H1 (cell line): ENCODE data around the gene KDM5A. TPM values are rescaled to one million over a fixed set of nuclear protein-coding genes. Genes with fewer than 3 reads are reported as not detected.

Experiments used
- CTCF ChIA-PET: fragments of 300-600 bp; sonication (Branson Sonifier 250); formaldehyde crosslinking; loops from one replicate; lab custom pipeline; 2021; ENCODE audit not compliant: partially characterized antibody; lab: Charles Lee
- POLR2A ChIA-PET: fragments of 300-600 bp; sonication (Branson Sonifier 250); formaldehyde crosslinking; loops from one replicate; lab custom pipeline; 2021; ENCODE audit warnings: inconsistent platforms; ENCODE audit not compliant: partially characterized antibody; lab: Charles Lee
- DNase-seq, 2 experiments: peaks; one replicate each; pipeline versions ENCODE4 v3.0.0 to v3.0.0-alpha.2; 2010 to 2022; ENCODE audit warnings: low spot score in 2 of 2, low read depth in 1 of 2, mixed read lengths in 1 of 2
- FAIRE-seq: peaks from 2 replicates; lab custom pipeline; 2011; peaks lifted over from hg19 to GRCh38; lab: Jason Lieb, UNC
- H2AFZ ChIP-seq: 2 replicates; pipeline ENCODE4 v1.8.1; 2012; ENCODE audit warnings: low read length, inconsistent platforms
- H2AK5ac ChIP-seq: 2 replicates; pipeline ENCODE4 v1.6.1; 2013; ENCODE audit warnings: low read depth, low read length
- H2BK120ac ChIP-seq: replicated peaks from 2 replicates; pipeline ENCODE3; 2013; ENCODE audit warnings: low read depth, low read length, inconsistent platforms
- H2BK12ac ChIP-seq: 2 replicates; pipeline ENCODE4 v1.6.1; 2013; ENCODE audit warnings: low read depth, low read length
- H2BK15ac ChIP-seq: 2 replicates; pipeline ENCODE4 v1.6.1; 2013; ENCODE audit warnings: low read length
- H2BK20ac ChIP-seq: 2 replicates; pipeline ENCODE4 v1.6.1; 2013; ENCODE audit warnings: low read length
- H2BK5ac ChIP-seq: 2 replicates; pipeline ENCODE4 v1.6.1; 2013; ENCODE audit warnings: low read depth, low read length
- H3K14ac ChIP-seq: 2 replicates; pipeline ENCODE4 v1.6.1; 2013; ENCODE audit warnings: inconsistent platforms; ENCODE audit not compliant: insufficient read length
- H3K18ac ChIP-seq: 2 replicates; pipeline ENCODE4 v1.6.1; 2013; ENCODE audit warnings: low read length; ENCODE audit errors: extremely low read depth
- H3K23ac ChIP-seq: 2 replicates; pipeline ENCODE4 v1.6.1; 2013; ENCODE audit warnings: inconsistent platforms; ENCODE audit not compliant: insufficient read length
- H3K23me2 ChIP-seq: 2 replicates; pipeline ENCODE4 v1.6.1; 2013; ENCODE audit warnings: low read depth, low read length
- H3K27ac ChIP-seq: 2 replicates; pipeline ENCODE4 v1.6.1; 2011; ENCODE audit warnings: low read depth, low read length, inconsistent platforms
- H3K27me3 ChIP-seq, 4 experiments: replicated peaks in 1 of 4; 1 replicate in 1 of 4; 2 replicates in 3 of 4; pipeline versions ENCODE4 v1.6.1 to v1.8.1; 2011 to 2013; ENCODE audit warnings: low read length in 3 of 4, mild to moderate bottlenecking in 3 of 4, inconsistent platforms in 2 of 4, mixed read lengths in 2 of 4, moderate library complexity in 1 of 4; ENCODE audit not compliant: control insufficient read depth in 3 of 4, insufficient read depth in 3 of 4; ENCODE audit errors: extremely low read depth in 1 of 4
- H3K36me3 ChIP-seq, 4 experiments: 2 replicates each; pipeline versions ENCODE4 v1.6.1 to v1.8.1; 2011 to 2013; ENCODE audit warnings: mild to moderate bottlenecking in 4 of 4, low read length in 3 of 4, moderate library complexity in 2 of 4, control low read depth in 1 of 4, inconsistent platforms in 1 of 4; ENCODE audit not compliant: insufficient read depth in 4 of 4, control insufficient read depth in 2 of 4
- H3K4ac ChIP-seq: replicated peaks from 2 replicates; pipeline ENCODE3; 2013; ENCODE audit warnings: low read length, low read depth, mixed read lengths, inconsistent platforms; ENCODE audit not compliant: insufficient read length
- H3K4me1 ChIP-seq, 4 experiments: replicated peaks in 1 of 4; 1 replicate in 1 of 4; 2 replicates in 3 of 4; pipeline versions ENCODE4 v1.6.1 to v1.8.1; 2011 to 2013; ENCODE audit warnings: low read length in 3 of 4, inconsistent platforms in 2 of 4, mixed read lengths in 1 of 4; ENCODE audit not compliant: insufficient read depth in 4 of 4, control insufficient read depth in 3 of 4
- H3K4me2 ChIP-seq, 2 experiments: 2 replicates each; pipeline versions ENCODE4 v1.6.1 to v1.8.1; 2011 to 2013; ENCODE audit warnings: low read depth in 2 of 2, low read length in 2 of 2, control low read depth in 1 of 2, inconsistent platforms in 1 of 2, mild to moderate bottlenecking in 1 of 2; ENCODE audit not compliant: insufficient read depth in 1 of 2
- H3K4me3 ChIP-seq, 4 experiments: fragments of 200-600, 300-600 bp in 1 of 4; sonication (generic), shearing (Covaris generic), sonication (Bioruptor Twin) in 1 of 4; 2 replicates each; pipeline versions ENCODE4 v1.5.1 to v1.8.1; 2011 to 2016; ENCODE audit warnings: low read length in 4 of 4, low read depth in 3 of 4, control low read depth in 2 of 4, inconsistent platforms in 2 of 4, mild to moderate bottlenecking in 2 of 4, mixed read lengths in 1 of 4, moderate library complexity in 1 of 4; ENCODE audit not compliant: insufficient read depth in 2 of 4; ENCODE audit errors: extremely low read depth in 1 of 4
- H3K56ac ChIP-seq: replicated peaks from 2 replicates; pipeline ENCODE3; 2013; ENCODE audit warnings: low read depth, mild to moderate bottlenecking, mixed read lengths, low read length, inconsistent platforms; ENCODE audit not compliant: insufficient read length
- H3K79me1 ChIP-seq: 2 replicates; pipeline ENCODE4 v1.6.1; 2013; ENCODE audit warnings: low read depth, low read length, control low read depth
- H3K79me2 ChIP-seq, 2 experiments: 2 replicates each; pipeline versions ENCODE4 v1.6.1 to v1.8.1; 2012 to 2013; ENCODE audit warnings: low read length in 2 of 2, mild to moderate bottlenecking in 2 of 2, inconsistent platforms in 1 of 2; ENCODE audit not compliant: insufficient read depth in 2 of 2, control insufficient read depth in 1 of 2
- H3K9ac ChIP-seq, 4 experiments: replicated peaks in 1 of 4; 1 replicate in 1 of 4; 2 replicates in 3 of 4; pipeline versions ENCODE4 v1.6.1 to v1.8.1; 2011 to 2013; ENCODE audit warnings: low read depth in 3 of 4, low read length in 3 of 4, control low read depth in 2 of 4, mild to moderate bottlenecking in 2 of 4, moderate library complexity in 2 of 4, inconsistent platforms in 1 of 4; ENCODE audit errors: extremely low read depth in 1 of 4
- H3K9me3 ChIP-seq, 2 experiments: 2 replicates each; pipeline versions ENCODE4 v1.6.1 to v1.8.1; 2012 to 2013; ENCODE audit warnings: mild to moderate bottlenecking in 2 of 2, moderate library complexity in 2 of 2, control low read depth in 1 of 2, inconsistent platforms in 1 of 2, low read depth in 1 of 2, low read length in 1 of 2, mixed read lengths in 1 of 2; ENCODE audit not compliant: insufficient read depth in 2 of 2
- H4K20me1 ChIP-seq, 2 experiments: replicated peaks in 1 of 2; 2 replicates each; pipeline versions ENCODE3 to v1.8.1; 2011 to 2013; ENCODE audit warnings: inconsistent platforms in 2 of 2, low read length in 2 of 2, mild to moderate bottlenecking in 1 of 2; ENCODE audit not compliant: insufficient read depth in 2 of 2, control insufficient read depth in 1 of 2
- H4K5ac ChIP-seq: 2 replicates; pipeline ENCODE4 v1.6.1; 2013; ENCODE audit warnings: low read length, low read depth, mixed read lengths, inconsistent platforms; ENCODE audit not compliant: insufficient read length
- H4K8ac ChIP-seq: 2 replicates; pipeline ENCODE4 v1.8.0; 2013; ENCODE audit warnings: mild to moderate bottlenecking, moderate library complexity, low read length, inconsistent platforms; ENCODE audit not compliant: insufficient read depth; ENCODE audit errors: extremely low read depth
- H4K91ac ChIP-seq: replicated peaks from 2 replicates; pipeline ENCODE3; 2013; ENCODE audit warnings: low read length, mixed read lengths, inconsistent platforms; ENCODE audit not compliant: insufficient read length
- CBX8 ChIP-seq: fragments of 300-800, 300-1000 bp; sonication (generic); IDR thresholded peaks from 2 replicates; pipeline ENCODE4 v1.7.1; 2016; ENCODE audit warnings: low read depth, low read length, borderline replicate concordance
- KDM5A ChIP-seq: fragments of 200-600 bp; IDR thresholded peaks from 2 replicates; pipeline ENCODE4 v1.7.1; 2012; ENCODE audit warnings: mild to moderate bottlenecking, low read length, inconsistent platforms, mixed read lengths
- SIX5 ChIP-seq: IDR thresholded peaks from 2 replicates; pipeline ENCODE4 v1.6.1; 2011; ENCODE audit warnings: mild to moderate bottlenecking, low read depth, low read length
- SP1 ChIP-seq: IDR thresholded peaks from 2 replicates; pipeline ENCODE4 v1.6.1; 2011; ENCODE audit warnings: low read depth, low read length
- SP4 ChIP-seq: IDR thresholded peaks from 2 replicates; pipeline ENCODE4 v1.6.1; 2012; ENCODE audit warnings: low read length, inconsistent platforms
- WGBS, 2 experiments: shearing (Covaris generic) in 1 of 2; methylation state at CpG; one replicate each; pipeline versions ENCODE4 v1.1.6 to v1.1.7; 2013 to 2015; ENCODE audit warnings: low lambda C conversion rate in 2 of 2, mixed read lengths in 2 of 2, inconsistent platforms in 1 of 2, low coverage in 1 of 2, missing lambda C conversion rate in 1 of 2; ENCODE audit not compliant: insufficient replicate concordance in 2 of 2, insufficient coverage in 1 of 2, insufficient read length in 1 of 2; ENCODE audit errors: extremely low coverage in 1 of 2, missing lambda C conversion rate in 1 of 2; 5-methylcytosine and 5-hydroxymethylcytosine counted together
- polyA plus RNA-seq, 7 experiments: library from polyadenylated mRNA; depleted of rRNA in 3 of 7; stranded (reverse) in 5 of 7; unstranded in 2 of 7; fragments of >200 nt in 5 of 7; fragments of 200-250 nt in 2 of 7; gene quantifications; 1 replicate in 5 of 7; 2 replicates in 1 of 7; 4 replicates in 1 of 7; pipeline versions ENCODE4 v1.2.1 to v1.2.3, GENCODE V29; 2011 to 2013; ENCODE audit warnings: missing spikeins in 2 of 7, mixed read lengths in 2 of 7
- total RNA-seq: library from RNA; stranded (reverse); fragmentation: NEBNext Ultra II Directional; extraction: Animal tissue kit (Norgen Biotek cat#: 25700); gene quantifications from 2 replicates; pipeline ENCODE4 v1.2.1, GENCODE V29; 2021

Gene KDM5A
- total and polyA plus RNA-seq, 2 of the 8 experiments (the other 6 are each of a cell fraction or from before 2014, with no cell fraction given): 6.3 to 36.9 TPM

- H3K4me3 ChIP-seq: no peak overlapping the region
- peak; percentile 32 for FAIRE-seq
- CTCF ChIA-PET: no interaction called here
- no peak overlapping the region for H4K91ac ChIP-seq
- 77% methylated on average over 3 of the region's 3 CpGs; no CpG with 5 or more reads in 1 of the 2 experiments for WGBS, 2 experiments
- no peaks in the 10 kb centered on the region for H3K23me2 ChIP-seq
- H3K36me3 ChIP-seq: no peaks in the 10 kb centered on the region
- H3K79me2 ChIP-seq: no peaks in the 10 kb centered on the region
- no peak overlapping the region for H3K56ac ChIP-seq
- H2BK120ac ChIP-seq: no peak overlapping the region
- H3K27me3 ChIP-seq: no peaks in the 10 kb centered on the region
- no peak overlapping the region for H4K8ac ChIP-seq
- H4K20me1 ChIP-seq: no peaks in the 10 kb centered on the region
- no peak overlapping the region for H3K4me2 ChIP-seq
- no peak overlapping the region for H4K5ac ChIP-seq
- H2BK20ac ChIP-seq: no peak overlapping the region
- no peak overlapping the region for H3K27ac ChIP-seq
- no peaks in the 10 kb centered on the region for H3K79me1 ChIP-seq
- no peak overlapping the region for H2AK5ac ChIP-seq
- H3K9ac ChIP-seq: no peak overlapping the region
- TF ChIP-seq CBX8: no peak
- TF ChIP-seq SP4: no peak
- no peak for TF ChIP-seq KDM5A
- no peak for TF ChIP-seq SIX5
- TF ChIP-seq SP1: no peak
- H3K9me3 ChIP-seq: peaks cover 2 to 6% of the 10 kb centered on the region in 2 experiments; a peak in 3 of 4 replicates
- no peak overlapping the region for H2BK5ac ChIP-seq
- no peak overlapping the region for H3K18ac ChIP-seq
- H3K23ac ChIP-seq: no peak overlapping the region
- POLR2A ChIA-PET: no interaction called here
- no peak for DNase-seq
- no peak overlapping the region for H2AFZ ChIP-seq
- H3K14ac ChIP-seq: no peak overlapping the region
- no peak overlapping the region for H2BK15ac ChIP-seq
- H2BK12ac ChIP-seq: no peak overlapping the region
- H3K4me1 ChIP-seq: no peaks in the 10 kb centered on the region
- no peak overlapping the region for H3K4ac ChIP-seq
Observed at GRCh38 chr12:247271-247670, 141.8 kb downstream of the KDM5A start.
